H1 (cell line): ENCODE data around the gene NCAM1. TPM values are rescaled to one million over a fixed set of nuclear protein-coding genes. Genes with fewer than 3 reads are reported as not detected.

ENCODE experiments used
- BACH1 ChIP-seq: IDR thresholded peaks from 2 replicates; pipeline ENCODE4 v1.6.1; 2012; ENCODE audit warnings: low read length, improper control_type of control experiment
- GABPA ChIP-seq: IDR thresholded peaks from 2 replicates; pipeline ENCODE4 v1.6.1; 2011; ENCODE audit warnings: mild to moderate bottlenecking, low read length, moderate library complexity, borderline replicate concordance; ENCODE audit not compliant: insufficient read depth
- JUND ChIP-seq: IDR thresholded peaks from 2 replicates; pipeline ENCODE4 v1.6.1; 2011; ENCODE audit warnings: mild to moderate bottlenecking, improper control_type of control experiment, low read length
- TAF7 ChIP-seq: optimal IDR thresholded peaks from 2 replicates; pipeline ENCODE3; 2011; ENCODE audit warnings: low read depth, mild to moderate bottlenecking, inconsistent platforms, low read length, moderate library complexity, borderline replicate concordance
- polyA plus RNA-seq, 7 experiments: library from polyadenylated mRNA; depleted of rRNA in 3 of 7; stranded (reverse) in 5 of 7; unstranded in 2 of 7; fragments of >200 nt in 5 of 7; fragments of 200-250 nt in 2 of 7; gene quantifications; 1 replicate in 5 of 7; 2 replicates in 1 of 7; 4 replicates in 1 of 7; pipeline versions ENCODE4 v1.2.1 to v1.2.3, GENCODE V29; 2011 to 2013; ENCODE audit warnings: missing spikeins in 2 of 7, mixed read lengths in 2 of 7
- total RNA-seq: library from RNA; stranded (reverse); fragmentation: NEBNext Ultra II Directional; extraction: Animal tissue kit (Norgen Biotek cat#: 25700); gene quantifications from 2 replicates; pipeline ENCODE4 v1.2.1, GENCODE V29; 2021
- TF ChIP-seq, protein P1 (sequence below), 3 experiments: IDR thresholded peaks; 1 replicate in 2 of 3; 2 replicates in 1 of 3; pipeline versions ENCODE4 v1.5.1 to v1.6.1; 2011; ENCODE audit warnings: low read length in 3 of 3, mild to moderate bottlenecking in 3 of 3, inconsistent platforms in 2 of 3, low read depth in 1 of 3, moderate library complexity in 1 of 3; ENCODE audit not compliant: insufficient read depth in 1 of 3; ENCODE audit errors: control extremely low read depth in 1 of 3
- TF ChIP-seq, protein P2 (sequence below): IDR thresholded peaks from 2 replicates; pipeline ENCODE4 v1.6.1; 2012; ENCODE audit warnings: inconsistent platforms

The NCAM1 gene
- total and polyA plus RNA-seq, 2 of the 8 experiments (the other 6 are each of a cell fraction or from before 2014, with no cell fraction given), result 3.1 to 4.3 TPM

DNA sequence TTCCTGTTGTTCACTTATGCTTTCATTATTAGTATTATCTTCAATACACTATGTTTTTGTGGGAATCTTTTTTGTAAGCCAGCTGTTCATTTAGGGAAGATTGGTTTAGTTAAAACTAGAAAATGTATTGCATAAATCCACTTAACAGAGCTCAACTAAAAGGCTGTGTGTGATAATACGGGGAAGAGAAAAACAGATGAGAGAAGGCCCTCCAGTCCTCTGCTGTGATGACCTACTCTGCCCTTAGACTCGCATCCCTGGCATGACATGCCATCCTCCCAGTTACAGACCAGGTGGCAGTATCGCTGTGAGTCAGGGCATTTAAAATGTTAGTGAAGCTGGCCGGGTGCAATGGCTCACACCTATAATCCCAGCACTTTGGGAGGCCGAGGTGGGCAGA, 179.8 kb downstream of the NCAM1 start (continued):
- TF ChIP-seq, protein P1, sequence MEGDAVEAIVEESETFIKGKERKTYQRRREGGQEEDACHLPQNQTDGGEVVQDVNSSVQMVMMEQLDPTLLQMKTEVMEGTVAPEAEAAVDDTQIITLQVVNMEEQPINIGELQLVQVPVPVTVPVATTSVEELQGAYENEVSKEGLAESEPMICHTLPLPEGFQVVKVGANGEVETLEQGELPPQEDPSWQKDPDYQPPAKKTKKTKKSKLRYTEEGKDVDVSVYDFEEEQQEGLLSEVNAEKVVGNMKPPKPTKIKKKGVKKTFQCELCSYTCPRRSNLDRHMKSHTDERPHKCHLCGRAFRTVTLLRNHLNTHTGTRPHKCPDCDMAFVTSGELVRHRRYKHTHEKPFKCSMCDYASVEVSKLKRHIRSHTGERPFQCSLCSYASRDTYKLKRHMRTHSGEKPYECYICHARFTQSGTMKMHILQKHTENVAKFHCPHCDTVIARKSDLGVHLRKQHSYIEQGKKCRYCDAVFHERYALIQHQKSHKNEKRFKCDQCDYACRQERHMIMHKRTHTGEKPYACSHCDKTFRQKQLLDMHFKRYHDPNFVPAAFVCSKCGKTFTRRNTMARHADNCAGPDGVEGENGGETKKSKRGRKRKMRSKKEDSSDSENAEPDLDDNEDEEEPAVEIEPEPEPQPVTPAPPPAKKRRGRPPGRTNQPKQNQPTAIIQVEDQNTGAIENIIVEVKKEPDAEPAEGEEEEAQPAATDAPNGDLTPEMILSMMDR (IDR thresholded peaks at IDR 0.05; ENCODE audit: control extremely low read depth in 1 of 3, insufficient read depth in 1 of 3, low read depth in 1 of 3, low read length in 3 of 3), result no peak
- TF ChIP-seq TAF7 (no peak), GABPA (no peak), BACH1 (no peak), JUND (no peak)
- TF ChIP-seq, protein P2, sequence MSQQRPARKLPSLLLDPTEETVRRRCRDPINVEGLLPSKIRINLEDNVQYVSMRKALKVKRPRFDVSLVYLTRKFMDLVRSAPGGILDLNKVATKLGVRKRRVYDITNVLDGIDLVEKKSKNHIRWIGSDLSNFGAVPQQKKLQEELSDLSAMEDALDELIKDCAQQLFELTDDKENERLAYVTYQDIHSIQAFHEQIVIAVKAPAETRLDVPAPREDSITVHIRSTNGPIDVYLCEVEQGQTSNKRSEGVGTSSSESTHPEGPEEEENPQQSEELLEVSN, result no peak
